ENCODE data around the gene ATXN7.
A peak's percentile ranks its signal among the peaks of the same experiment; 100 is the strongest.

Gene ATXN7

GRCh38 chr3:64022451-64023186 lies 159.0 kb downstream of the ATXN7 start:
- DNase-seq (ENCODE audit: low spot score): peak; percentile 57

- peak; percentile 86 for DNase-seq (ENCODE audit: low spot score)
These were observed 159.7 kb downstream of the ATXN7 start, which contains the start of gene PSMD6 for GRCh38 chr3:64023187-64023860. Gene PSMD6, minus strand, starts transcription at chr3:64023494. Its CDS starts 75 bp downstream, at chr3:64023419.

- DNase-seq (ENCODE audit: low spot score): no peak
These were observed 160.2 kb downstream of the ATXN7 start for GRCh38 chr3:64023861-64024223.

- no peak for DNase-seq (ENCODE audit: low spot score)
These were observed 162.7 kb downstream of the ATXN7 start for GRCh38 chr3:64026346-64026745.

- DNase-seq (ENCODE audit: low spot score): no peak
These were observed 164.0 kb downstream of the ATXN7 start for GRCh38 chr3:64027658-64028057.

DNA sequence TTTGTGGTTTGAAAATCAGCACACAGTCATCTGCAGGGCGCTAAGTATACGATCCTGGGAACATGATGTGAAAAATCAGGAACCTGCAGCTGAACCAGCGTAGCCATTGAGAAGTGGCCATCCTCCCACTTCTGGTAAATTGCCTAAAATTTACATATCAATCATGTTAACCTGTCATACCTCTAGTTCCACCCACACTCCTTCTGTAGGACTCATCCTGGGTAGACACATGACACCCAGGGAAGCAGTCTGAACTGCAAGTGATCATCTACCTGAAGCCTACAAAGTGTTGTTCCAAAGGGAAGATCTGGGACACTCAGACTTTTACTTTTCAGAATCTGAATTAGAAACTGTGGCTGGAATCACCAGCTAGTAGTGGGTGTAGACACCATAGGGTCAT lies 165.1 kb downstream of the ATXN7 start:
- DNase-seq (ENCODE audit: low spot score): no peak

DNA sequence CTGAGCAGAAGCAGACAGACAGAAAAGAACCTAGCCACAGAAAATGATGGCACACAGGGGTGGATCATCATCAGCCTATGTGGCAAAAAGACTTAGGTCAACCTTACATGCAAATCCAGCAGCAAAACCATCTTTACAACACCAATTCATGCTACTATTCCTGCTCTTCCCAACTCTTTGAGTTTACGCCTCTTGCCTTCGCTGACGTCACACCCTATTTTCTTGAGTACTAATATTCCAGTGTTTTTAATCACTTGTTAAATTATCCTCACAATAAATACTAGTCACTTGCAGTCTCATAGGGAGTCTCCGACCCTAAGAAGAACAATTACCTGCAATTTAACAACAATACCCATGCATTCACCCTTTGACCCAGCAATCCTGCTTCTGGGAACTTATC lies 165.6 kb downstream of the ATXN7 start:
- no peak for DNase-seq (ENCODE audit: low spot score)

GRCh38 chr3:64030741-64031140 lies 167.1 kb downstream of the ATXN7 start:
- DNase-seq (ENCODE audit: low spot score): peak; percentile 72

DNA sequence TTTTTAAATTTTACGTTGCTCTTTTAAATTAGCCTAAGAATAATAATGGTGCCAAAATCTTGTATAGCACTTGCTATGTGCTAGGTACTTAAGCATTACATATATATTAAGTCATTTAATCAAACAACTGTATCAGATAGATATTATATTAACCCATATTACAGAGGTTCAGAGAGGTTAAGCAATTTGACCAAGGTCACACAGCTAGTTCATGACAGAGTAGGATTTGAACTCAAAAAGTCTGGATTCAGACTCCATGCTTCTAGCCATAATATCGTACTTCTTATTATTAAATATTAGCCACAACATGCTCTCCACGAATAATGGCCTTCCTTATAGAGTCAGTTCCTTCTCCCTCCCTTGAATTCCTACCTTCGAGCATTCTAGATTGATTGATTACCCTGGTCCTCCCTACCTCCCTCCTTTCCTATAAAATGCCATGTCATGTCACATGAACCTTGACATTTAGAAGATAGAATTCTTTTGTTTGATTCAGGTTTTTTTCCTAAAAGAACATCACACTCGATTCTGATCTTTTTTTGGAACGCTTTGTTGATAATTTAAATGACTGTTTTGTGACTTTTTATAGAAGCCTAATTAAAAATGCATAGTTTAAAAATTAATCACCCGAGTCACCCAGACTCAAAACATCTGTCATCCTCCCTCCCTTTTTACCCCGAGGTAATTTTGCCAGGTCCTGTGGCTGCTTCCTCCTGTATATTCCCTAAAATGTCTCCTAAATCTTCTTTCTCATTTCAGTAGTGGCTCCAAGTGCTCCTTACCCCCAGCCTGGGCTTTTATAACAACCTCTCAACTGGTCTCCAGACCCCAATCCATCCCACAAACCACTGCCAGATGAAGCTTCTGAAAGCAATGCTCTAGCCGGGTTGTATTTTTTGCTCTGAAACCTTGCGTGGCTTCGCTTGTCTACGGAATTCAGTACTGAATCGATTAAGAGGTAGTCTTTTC lies 168.2 kb downstream of the ATXN7 start:
- DNase-seq (ENCODE audit: low spot score): no peak

DNA sequence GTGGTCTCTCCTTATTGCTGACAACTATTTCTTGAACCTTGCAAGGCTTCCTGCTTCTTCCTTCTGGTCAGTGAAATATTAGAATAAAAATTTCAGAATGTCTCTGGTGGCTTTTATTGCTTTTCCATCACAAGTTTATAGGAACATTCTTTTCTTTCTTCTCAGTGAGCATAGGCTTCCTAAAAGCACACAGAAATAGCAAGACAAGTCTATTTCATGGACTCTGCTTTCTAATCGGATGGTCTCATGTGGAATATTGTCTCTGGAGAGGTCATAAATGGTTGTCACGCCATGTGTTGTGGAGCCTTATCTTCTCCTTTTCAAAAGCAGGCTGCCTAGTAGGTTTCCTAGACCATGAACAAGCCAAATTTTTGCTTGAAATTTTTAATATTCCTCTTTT lies 169.4 kb downstream of the ATXN7 start:
- no peak for DNase-seq (ENCODE audit: low spot score)

GRCh38 chr3:64037084-64037483 lies 173.4 kb downstream of the ATXN7 start:
- DNase-seq (ENCODE audit: low spot score): no peak

- no peak for DNase-seq (ENCODE audit: low spot score)
These were observed 174.6 kb downstream of the ATXN7 start for GRCh38 chr3:64038253-64038767.

DNA sequence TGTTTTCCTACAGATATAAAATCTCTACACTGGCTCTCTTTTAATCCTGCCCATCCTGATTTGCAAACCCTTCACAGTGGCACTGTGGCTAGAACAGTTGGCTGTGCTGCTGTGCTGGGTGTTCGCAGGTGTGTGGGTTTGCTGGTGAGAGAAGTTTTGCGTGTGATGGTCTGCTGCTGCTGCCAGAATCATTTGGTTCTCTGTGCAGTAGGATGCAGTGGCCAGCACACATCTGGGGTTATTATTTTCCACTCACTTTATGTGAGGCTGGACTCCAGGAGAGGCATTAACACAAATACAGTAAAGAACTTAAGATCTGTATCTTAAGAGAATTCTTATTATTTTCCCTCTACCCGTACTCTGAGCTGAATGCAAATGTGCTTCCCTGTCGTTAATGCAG lies 175.7 kb downstream of the ATXN7 start:
- DNase-seq (ENCODE audit: low spot score): no peak

GRCh38 chr3:64039981-64040733 lies 176.5 kb downstream of the ATXN7 start:
- DNase-seq (ENCODE audit: low spot score): no peak

- no peak for DNase-seq (ENCODE audit: low spot score)
These were observed 179.3 kb downstream of the ATXN7 start for GRCh38 chr3:64042952-64043351.

DNA sequence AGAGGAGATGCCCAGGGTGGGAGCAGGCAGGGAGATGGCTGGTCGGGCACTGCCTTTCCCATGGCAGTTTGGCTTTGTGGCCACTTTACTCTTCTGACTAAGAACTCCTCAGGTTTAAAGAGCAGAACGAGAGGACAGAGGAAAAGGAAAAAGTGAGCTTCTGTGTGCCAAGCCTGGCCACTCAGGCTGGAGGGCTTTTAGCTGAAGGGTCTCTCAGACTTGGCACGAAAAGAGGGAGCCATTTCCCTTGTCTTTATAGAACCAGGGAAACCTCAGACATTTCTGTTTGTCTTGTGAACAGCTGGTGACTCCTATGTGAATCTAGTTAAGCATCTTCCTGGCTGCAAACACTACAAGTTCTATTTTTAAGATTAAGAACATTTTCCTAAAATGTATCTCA lies 182.9 kb downstream of the ATXN7 start:
- no peak for DNase-seq (ENCODE audit: low spot score)

GRCh38 chr3:64046996-64047594 lies 183.4 kb downstream of the ATXN7 start:
- no peak for DNase-seq (ENCODE audit: low spot score)

- DNase-seq (ENCODE audit: low spot score): no peak
These were observed 184.1 kb downstream of the ATXN7 start for GRCh38 chr3:64047787-64048186.

DNA sequence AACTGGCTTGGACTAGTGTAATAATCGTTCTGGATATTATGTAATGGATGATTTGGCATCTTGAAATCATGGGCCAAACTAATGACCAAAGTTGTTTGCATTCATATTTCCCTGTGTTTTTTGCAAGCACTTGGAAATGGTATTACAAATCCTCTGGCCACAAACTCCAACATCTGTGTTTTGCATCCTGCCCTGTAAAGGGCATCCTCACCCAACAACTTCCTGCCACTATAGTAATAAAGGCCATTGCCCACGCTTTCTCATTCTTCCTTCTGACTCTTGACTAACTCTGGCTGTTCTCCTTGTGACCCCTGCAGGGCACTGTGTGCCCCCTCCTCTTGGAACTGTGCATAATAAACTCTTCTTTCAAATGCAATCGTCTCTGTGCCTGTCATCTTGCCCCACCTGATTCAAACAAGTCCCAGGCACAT lies 185.0 kb downstream of the ATXN7 start:
- DNase-seq (ENCODE audit: low spot score): no peak

GRCh38 chr3:64049136-64049535 lies 185.5 kb downstream of the ATXN7 start:
- DNase-seq (ENCODE audit: low spot score): peak; percentile 77

- DNase-seq (ENCODE audit: low spot score): no peak
These were observed 186.2 kb downstream of the ATXN7 start for GRCh38 chr3:64049832-64050231.

Measured in RKO (cell line).